Fibroblast of the aortic adventitia (primary cell): Measurements from ENCODE around the gene ZNF680. TPM values are rescaled to one million over a fixed set of nuclear protein-coding genes. Genes with fewer than 3 reads are reported as not detected.

ENCODE experiments used
- DNase-seq: peaks from one replicate; pipeline ENCODE4 v3.0.0-alpha.2; 2010; ENCODE audit warnings: low read depth
- H3K4me3 ChIP-seq: 2 replicates; pipeline ENCODE4 v1.5.1; 2011; ENCODE audit warnings: low read depth, mild to moderate bottlenecking, control low read depth, low read length, moderate library complexity
- total RNA-seq: library from RNA; depleted of rRNA; stranded (reverse); fragments of >200 nt; gene quantifications from 2 replicates; pipeline ENCODE4 v1.2.3, GENCODE V29; 2012; ENCODE audit warnings: low replicate concordance
- TF ChIP-seq, protein P1 (sequence below): IDR thresholded peaks from 2 replicates; pipeline ENCODE4 v1.5.1; 2011; ENCODE audit warnings: mild to moderate bottlenecking, low read length, control low read depth, inconsistent platforms; ENCODE audit not compliant: insufficient read depth

ZNF680 gene
- 14.6 and 20.4 TPM in 2 replicates for total RNA-seq

GRCh38 chr7:64562626-64563278 lies at the start of gene ZNF680:
ZNF680 (minus strand) TSS chr7:64563071; CDS start chr7:64562954, 117 bp downstream.
- TF ChIP-seq, protein P1, sequence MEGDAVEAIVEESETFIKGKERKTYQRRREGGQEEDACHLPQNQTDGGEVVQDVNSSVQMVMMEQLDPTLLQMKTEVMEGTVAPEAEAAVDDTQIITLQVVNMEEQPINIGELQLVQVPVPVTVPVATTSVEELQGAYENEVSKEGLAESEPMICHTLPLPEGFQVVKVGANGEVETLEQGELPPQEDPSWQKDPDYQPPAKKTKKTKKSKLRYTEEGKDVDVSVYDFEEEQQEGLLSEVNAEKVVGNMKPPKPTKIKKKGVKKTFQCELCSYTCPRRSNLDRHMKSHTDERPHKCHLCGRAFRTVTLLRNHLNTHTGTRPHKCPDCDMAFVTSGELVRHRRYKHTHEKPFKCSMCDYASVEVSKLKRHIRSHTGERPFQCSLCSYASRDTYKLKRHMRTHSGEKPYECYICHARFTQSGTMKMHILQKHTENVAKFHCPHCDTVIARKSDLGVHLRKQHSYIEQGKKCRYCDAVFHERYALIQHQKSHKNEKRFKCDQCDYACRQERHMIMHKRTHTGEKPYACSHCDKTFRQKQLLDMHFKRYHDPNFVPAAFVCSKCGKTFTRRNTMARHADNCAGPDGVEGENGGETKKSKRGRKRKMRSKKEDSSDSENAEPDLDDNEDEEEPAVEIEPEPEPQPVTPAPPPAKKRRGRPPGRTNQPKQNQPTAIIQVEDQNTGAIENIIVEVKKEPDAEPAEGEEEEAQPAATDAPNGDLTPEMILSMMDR, result no peak
- peak; percentile 93 for DNase-seq
- H3K4me3 ChIP-seq, result peak within 1 kb of the TSS; percentile 91

GRCh38 chr7:64612452-64612851 lies 49.6 kb upstream of the ZNF680 start:
- TF ChIP-seq, protein P1, result no peak
- no peak for DNase-seq
- no peak overlapping the region for H3K4me3 ChIP-seq

GRCh38 chr7:64611717-64612116 lies 48.8 kb upstream of the ZNF680 start:
- DNase-seq, result no peak
- H3K4me3 ChIP-seq, result no peak overlapping the region
- TF ChIP-seq, protein P1, result no peak

DNA sequence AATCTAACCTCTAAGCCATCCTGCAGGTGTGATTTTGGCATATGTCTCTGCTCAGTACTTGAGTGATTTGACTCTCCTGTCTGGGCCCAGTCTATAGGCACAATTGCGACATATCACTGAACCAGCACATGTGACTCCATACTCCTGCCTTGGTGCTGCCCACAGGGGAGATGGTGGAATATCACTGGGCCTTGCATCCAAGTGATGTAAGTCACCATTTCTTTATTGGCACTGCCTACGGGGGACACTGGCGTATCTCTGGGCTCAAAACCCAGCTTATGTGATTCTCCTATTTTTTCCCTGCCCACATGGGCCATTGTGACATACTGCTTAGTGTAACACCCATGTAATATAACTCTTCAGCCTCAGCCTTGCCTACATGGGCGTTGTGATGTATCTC lies 48.1 kb upstream of the ZNF680 start:
- TF ChIP-seq, protein P1, result no peak
- DNase-seq, result no peak
- no peak overlapping the region for H3K4me3 ChIP-seq

GRCh38 chr7:64608116-64608910 lies 45.4 kb upstream of the ZNF680 start:
- TF ChIP-seq, protein P1, result no peak
- H3K4me3 ChIP-seq, result no peak overlapping the region
- no peak for DNase-seq

GRCh38 chr7:64606385-64606784 lies 43.5 kb upstream of the ZNF680 start:
- no peak for DNase-seq
- TF ChIP-seq, protein P1, result no peak
- H3K4me3 ChIP-seq, result no peak overlapping the region
